Hepatocyte (in vitro differentiated cells): ENCODE measurements around the gene ORM2.

Source experiments
- CTCF ChIP-seq: fragments of 200-600 bp; sonication (generic); IDR thresholded peaks from 2 replicates; pipeline ENCODE4 v1.5.1; 2016; ENCODE audit warnings: antibody characterized with exemption, mild to moderate bottlenecking; ENCODE audit not compliant: poor library complexity
- EZH2 ChIP-seq: fragments of 200-600 bp; sonication (generic); IDR thresholded peaks from 2 replicates; pipeline ENCODE4 v1.6.1; 2016; ENCODE audit warnings: antibody characterized with exemption, mild to moderate bottlenecking, borderline replicate concordance

GRCh38 chr9:114294664-114295063 lies 35.0 kb upstream of the ORM2 start:
- no peak for TF ChIP-seq CTCF
- no peak for TF ChIP-seq EZH2
